ENCODE measurements around the gene GAREM2.

GAREM2 gene

DNA sequence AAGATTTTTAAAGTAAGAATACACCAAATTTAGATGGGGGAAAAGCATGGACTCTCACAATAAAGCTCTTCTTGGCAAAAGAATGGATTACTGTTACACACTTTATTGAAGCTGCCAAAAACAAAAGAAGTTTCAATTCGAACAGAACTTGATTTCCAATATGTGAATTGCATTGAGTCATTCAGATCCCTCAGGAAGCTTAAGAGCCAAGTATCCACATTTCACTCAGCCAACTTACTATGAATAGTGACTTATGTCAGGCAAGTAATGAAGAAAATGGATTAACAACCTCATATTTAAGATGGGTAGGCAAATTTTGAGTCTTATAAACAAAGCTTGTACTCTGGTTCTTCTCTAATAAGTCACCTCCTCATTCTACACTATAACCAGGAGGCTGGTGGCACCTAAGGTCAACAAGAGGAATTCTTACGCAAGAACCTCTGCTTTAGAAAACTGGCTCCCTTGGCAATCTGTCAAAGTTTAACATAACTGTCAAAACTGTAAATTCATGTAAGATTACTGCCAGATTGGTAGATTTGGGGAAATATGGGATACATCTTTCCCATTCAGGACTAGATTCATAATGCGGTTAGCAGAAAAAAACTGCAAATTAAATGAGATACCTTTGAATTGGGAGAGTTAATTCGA is 65.5 kb downstream of the GAREM2 start:
- no peak for DNase-seq

Data from T-helper 1 cell (primary cell).